HCT116 (cell line): ENCODE measurements around the gene RNPC3. TPM values are rescaled to one million over a fixed set of nuclear protein-coding genes. Genes with fewer than 3 reads are reported as not detected.

Source experiments
- ATAC-seq: fragments of 200-7000 bp; cut with Tn5 transposase; 2 replicates; pipeline ENCODE4 v1.9.1; 2020; ENCODE audit warnings: mild to moderate bottlenecking, moderate library complexity
- BruUV-seq: library from RNA; stranded (reverse); fragments of 400-500 nt; replicated peaks from 2 replicates; lab custom pipeline; 2021; lab: Mats Ljungman, UMichigan
- CTCF ChIA-PET: fragments of 300-600 bp; sonication (Branson Sonifier 250); formaldehyde crosslinking; loops from one replicate; lab custom pipeline; 2021; ENCODE audit warnings: antibody characterized with exemption; lab: Charles Lee
- POLR2A ChIA-PET: fragments of 300-600, 350-600 bp; sonication (Branson Sonifier 250); formaldehyde crosslinking; loops from one replicate; lab custom pipeline; 2021; ENCODE audit warnings: antibody characterized with exemption; lab: Charles Lee
- RAD21 ChIA-PET, 2 experiments: fragments of 300-600 bp; sonication (Branson Sonifier 250); formaldehyde crosslinking; loops; one replicate each; lab custom pipeline; 2023; ENCODE audit warnings: low total read pairs in 2 of 2; ENCODE audit not compliant: uncharacterized antibody in 2 of 2, unreplicated experiment in 2 of 2, low non-redundant PET in 1 of 2; lab: Charles Lee
- DNase-seq: peaks from one replicate; pipeline ENCODE4 v3.0.0-alpha.2; 2010; ENCODE audit warnings: low read depth, low spot score
- H2AFZ ChIP-seq: fragments of 200-600 bp; shearing (Covaris generic), sonication (generic); 2 replicates; pipeline ENCODE4 v1.6.1; 2017; ENCODE audit warnings: low read depth, mixed run types, mixed read lengths, antibody characterized with exemption, low read length; ENCODE audit not compliant: poor library complexity, severe bottlenecking
- H3K27ac ChIP-seq: 2 replicates; pipeline ENCODE4 v1.5.1; 2012; ENCODE audit warnings: low read depth, low read length
- H3K27me3 ChIP-seq: fragments of 200-600 bp; sonication (generic); 2 replicates; pipeline ENCODE4 v1.6.1; 2016; ENCODE audit warnings: mixed run types, low read length, mixed read lengths; ENCODE audit not compliant: insufficient read depth
- H3K36me3 ChIP-seq, 2 experiments: fragments of 200-500 bp in 1 of 2; fragments of 200-600 bp in 1 of 2; sonication (Bioruptor generic) in 1 of 2; sonication (generic) in 1 of 2; 2 replicates each; pipeline versions ENCODE4 v1.5.1 to v1.6.1; 2014 to 2016; ENCODE audit warnings: low read length in 2 of 2, inconsistent platforms in 1 of 2, mixed read lengths in 1 of 2, mixed run types in 1 of 2; ENCODE audit not compliant: insufficient read depth in 2 of 2, control insufficient read depth in 1 of 2
- H3K4me1 ChIP-seq, 2 experiments: fragments of 200-600 bp in 1 of 2; sonication (generic) in 1 of 2; 2 replicates each; pipeline versions ENCODE4 v1.5.1 to v1.6.1; 2012 to 2017; ENCODE audit warnings: low read length in 2 of 2, inconsistent platforms in 1 of 2, mild to moderate bottlenecking in 1 of 2, mixed read lengths in 1 of 2, mixed run types in 1 of 2, moderate library complexity in 1 of 2; ENCODE audit not compliant: insufficient read depth in 2 of 2, control insufficient read depth in 1 of 2
- H3K4me2 ChIP-seq: fragments of 200-600 bp; sonication (generic); 2 replicates; pipeline ENCODE4 v1.6.1; 2017; ENCODE audit warnings: mixed run types, low read length, mixed read lengths
- H3K4me3 ChIP-seq, 2 experiments: fragments of 200-600 bp in 1 of 2; sonication (generic) in 1 of 2; replicated peaks in 1 of 2; 2 replicates each; pipeline ENCODE4 v1.5.1; 2011 to 2016; ENCODE audit warnings: low read length in 2 of 2, control low read depth in 1 of 2, low read depth in 1 of 2, mild to moderate bottlenecking in 1 of 2, mixed read lengths in 1 of 2, mixed run types in 1 of 2
- H3K79me2 ChIP-seq: fragments of 200-600 bp; sonication (generic); 2 replicates; pipeline ENCODE4 v1.6.1; 2017; ENCODE audit warnings: mild to moderate bottlenecking, mixed run types, low read length, moderate library complexity, mixed read lengths; ENCODE audit not compliant: insufficient read depth
- H3K9ac ChIP-seq: fragments of 200-600 bp; sonication (generic); 2 replicates; pipeline ENCODE4 v1.6.1; 2016; ENCODE audit warnings: low read length, mixed read lengths
- H3K9me2 ChIP-seq: fragments of 200-600 bp; sonication (generic), shearing (Covaris generic); 2 replicates; pipeline ENCODE4 v1.6.1; 2017; ENCODE audit warnings: mixed run types, mild to moderate bottlenecking, moderate library complexity; ENCODE audit not compliant: insufficient read depth
- H3K9me3 ChIP-seq, 2 experiments: fragments of 200-500 bp in 1 of 2; fragments of 200-600 bp in 1 of 2; sonication (Bioruptor generic) in 1 of 2; sonication (generic) in 1 of 2; 2 replicates each; pipeline ENCODE4 v1.6.1; 2014 to 2017; ENCODE audit warnings: low read length in 2 of 2, mixed read lengths in 2 of 2, inconsistent platforms in 1 of 2, low read depth in 1 of 2, mild to moderate bottlenecking in 1 of 2, mixed run types in 1 of 2, moderate library complexity in 1 of 2; ENCODE audit not compliant: control insufficient read depth in 1 of 2, insufficient read depth in 1 of 2
- H4K20me1 ChIP-seq: fragments of 200-600 bp; sonication (generic), shearing (Covaris generic); 2 replicates; pipeline ENCODE4 v1.6.1; 2017; ENCODE audit warnings: mixed run types, mild to moderate bottlenecking, moderate library complexity; ENCODE audit not compliant: insufficient read depth
- ATF3 ChIP-seq: IDR thresholded peaks from 2 replicates; pipeline ENCODE4 v1.6.1; 2012
- CEBPB ChIP-seq: IDR thresholded peaks from 2 replicates; pipeline ENCODE4 v1.6.1; 2012; ENCODE audit warnings: low read depth
- EGR1 ChIP-seq: IDR thresholded peaks from 2 replicates; pipeline ENCODE4 v1.6.1; 2012; ENCODE audit warnings: low read depth
- ELF1 ChIP-seq: IDR thresholded peaks from 2 replicates; pipeline ENCODE4 v1.6.1; 2012; ENCODE audit warnings: low read depth, borderline replicate concordance
- EZH2phosphoT487 ChIP-seq: fragments of 200-600 bp; IDR thresholded peaks from 2 replicates; pipeline ENCODE4 v1.6.1; 2018; ENCODE audit warnings: antibody characterized with exemption, borderline replicate concordance
- FOSL1 ChIP-seq: IDR thresholded peaks from 2 replicates; pipeline ENCODE4 v1.6.1; 2012; ENCODE audit warnings: low read depth
- MAX ChIP-seq: IDR thresholded peaks from 2 replicates; pipeline ENCODE4 v1.6.1; 2012
- RAD21 ChIP-seq: IDR thresholded peaks from 2 replicates; pipeline ENCODE4 v1.6.1; 2012; ENCODE audit warnings: low read depth, mild to moderate bottlenecking
- ZBTB33 ChIP-seq: IDR thresholded peaks from 2 replicates; pipeline ENCODE4 v1.6.1; 2011; ENCODE audit warnings: mild to moderate bottlenecking, low read length, moderate library complexity; ENCODE audit not compliant: insufficient replicate concordance; ENCODE audit errors: extremely low read depth
- ZNF274 ChIP-seq: fragments of 200-500 bp; sonication (Bioruptor generic); IDR thresholded peaks from 2 replicates; pipeline ENCODE4 v1.6.1; 2014; ENCODE audit warnings: mild to moderate bottlenecking, low read depth, low read length, inconsistent platforms
- intact Hi-C: fragments of 100-400 bp; cut with micrococcal nuclease; formaldehyde crosslinking; loops from 2 replicates; pipeline ENCODE4 v1.10.0; 2022
- total RNA-seq: library from RNA; stranded (reverse); gene quantifications from one replicate; pipeline ENCODE4 v1.2.1, GENCODE V29; 2021; ENCODE audit not compliant: unreplicated experiment
- TF ChIP-seq, protein P1 (sequence below): IDR thresholded peaks from 2 replicates; pipeline ENCODE4 v1.6.1; 2012; ENCODE audit warnings: low read depth

Gene RNPC3
- total RNA-seq, 1 experiment from 2014 or later = 11.1 TPM

DNA sequence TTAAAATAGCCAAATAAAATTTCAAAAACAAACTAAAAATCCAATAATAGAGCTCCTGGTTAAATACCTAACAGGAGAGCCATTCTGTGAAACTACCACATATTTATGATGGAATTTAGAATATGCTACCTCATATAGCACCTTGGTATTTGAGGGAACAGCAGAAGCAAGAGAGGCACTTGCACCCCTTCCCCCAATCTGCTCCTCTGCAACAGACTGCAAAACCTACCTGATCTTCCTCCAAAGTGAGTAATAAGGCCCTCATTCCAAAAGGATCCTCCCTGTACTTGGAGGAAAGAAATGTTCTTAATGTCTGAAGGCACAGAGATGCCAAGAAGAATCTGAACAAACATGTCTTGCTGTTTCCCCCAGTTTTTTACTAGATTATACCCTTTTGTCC lies 28.1 kb upstream of the RNPC3 start:
- TF ChIP-seq RAD21 (no peak), ZNF274 (no peak), FOSL1 (no peak), CEBPB (no peak), EZH2phosphoT487 (no peak)
- TF ChIP-seq, protein P1, sequence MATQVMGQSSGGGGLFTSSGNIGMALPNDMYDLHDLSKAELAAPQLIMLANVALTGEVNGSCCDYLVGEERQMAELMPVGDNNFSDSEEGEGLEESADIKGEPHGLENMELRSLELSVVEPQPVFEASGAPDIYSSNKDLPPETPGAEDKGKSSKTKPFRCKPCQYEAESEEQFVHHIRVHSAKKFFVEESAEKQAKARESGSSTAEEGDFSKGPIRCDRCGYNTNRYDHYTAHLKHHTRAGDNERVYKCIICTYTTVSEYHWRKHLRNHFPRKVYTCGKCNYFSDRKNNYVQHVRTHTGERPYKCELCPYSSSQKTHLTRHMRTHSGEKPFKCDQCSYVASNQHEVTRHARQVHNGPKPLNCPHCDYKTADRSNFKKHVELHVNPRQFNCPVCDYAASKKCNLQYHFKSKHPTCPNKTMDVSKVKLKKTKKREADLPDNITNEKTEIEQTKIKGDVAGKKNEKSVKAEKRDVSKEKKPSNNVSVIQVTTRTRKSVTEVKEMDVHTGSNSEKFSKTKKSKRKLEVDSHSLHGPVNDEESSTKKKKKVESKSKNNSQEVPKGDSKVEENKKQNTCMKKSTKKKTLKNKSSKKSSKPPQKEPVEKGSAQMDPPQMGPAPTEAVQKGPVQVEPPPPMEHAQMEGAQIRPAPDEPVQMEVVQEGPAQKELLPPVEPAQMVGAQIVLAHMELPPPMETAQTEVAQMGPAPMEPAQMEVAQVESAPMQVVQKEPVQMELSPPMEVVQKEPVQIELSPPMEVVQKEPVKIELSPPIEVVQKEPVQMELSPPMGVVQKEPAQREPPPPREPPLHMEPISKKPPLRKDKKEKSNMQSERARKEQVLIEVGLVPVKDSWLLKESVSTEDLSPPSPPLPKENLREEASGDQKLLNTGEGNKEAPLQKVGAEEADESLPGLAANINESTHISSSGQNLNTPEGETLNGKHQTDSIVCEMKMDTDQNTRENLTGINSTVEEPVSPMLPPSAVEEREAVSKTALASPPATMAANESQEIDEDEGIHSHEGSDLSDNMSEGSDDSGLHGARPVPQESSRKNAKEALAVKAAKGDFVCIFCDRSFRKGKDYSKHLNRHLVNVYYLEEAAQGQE = no peak
- ChIA-PET POLR2A (no interaction called here), RAD21 (no interaction called here), CTCF (no interaction called here)
- no peak overlapping the region for H3K27ac ChIP-seq
- no peak overlapping the region for H3K9ac ChIP-seq
- no TSS peak for BruUV-seq
- intact Hi-C loops = no loop called here
- H3K4me1 ChIP-seq = no peaks in the 10 kb centered on the region
- no peak overlapping the region for H3K4me2 ChIP-seq
- H2AFZ ChIP-seq = no peak overlapping the region
- no peak for DNase-seq
- ATAC-seq = no peak
- no peaks in the 10 kb centered on the region for H3K27me3 ChIP-seq
- H3K4me3 ChIP-seq = no peak overlapping the region
- H3K9me2 ChIP-seq = no peaks in the 10 kb centered on the region
- no peaks in the 10 kb centered on the region for H3K36me3 ChIP-seq
- no peaks in the 10 kb centered on the region for H3K79me2 ChIP-seq
- no peaks in the 10 kb centered on the region for H3K9me3 ChIP-seq
- no peaks in the 10 kb centered on the region; the same call in 1 of the 2 replicates for H4K20me1 ChIP-seq

GRCh38 chr1:103509250-103509649 lies 16.2 kb upstream of the RNPC3 start:
- TF ChIP-seq EZH2phosphoT487 (no peak), ELF1 (no peak), EGR1 (no peak), ATF3 (no peak), ZBTB33 (no peak), MAX (no peak)
- Histone ChIP-seq H3K4me2 (no peak overlapping the region), H3K4me3 (no peak overlapping the region), H3K27ac (no peak overlapping the region), H2AFZ (no peak overlapping the region), H3K36me3 (no peaks in the 10 kb centered on the region), H4K20me1 (no peaks in the 10 kb centered on the region), H3K9me3 (no peaks in the 10 kb centered on the region), H3K9me2 (no peaks in the 10 kb centered on the region), H3K79me2 (no peaks in the 10 kb centered on the region), H3K4me1 (no peaks in the 10 kb centered on the region), H3K9ac (no peak overlapping the region), H3K27me3 (no peaks in the 10 kb centered on the region)
- intact Hi-C loops = no loop called here
- ChIA-PET RAD21 (no interaction called here), POLR2A (no interaction called here), CTCF (no interaction called here)
- BruUV-seq = no TSS peak
- DNase-seq (no peak), ATAC-seq (no peak)
